Fibroblast of villous mesenchyme (primary cell): ENCODE measurements around the gene CREB3L1. TPM values are rescaled to one million over a fixed set of nuclear protein-coding genes. Genes with fewer than 3 reads are reported as not detected.

Experiments
- DNase-seq: peaks from one replicate; pipeline ENCODE4 v3.0.0-alpha.2; 2010; ENCODE audit warnings: low read depth
- H3K4me3 ChIP-seq: 2 replicates; pipeline ENCODE4 v1.5.1; 2011; ENCODE audit warnings: low read depth, mild to moderate bottlenecking, low read length
- CTCF ChIP-seq: IDR thresholded peaks from 2 replicates; pipeline ENCODE4 v1.5.1; 2012; ENCODE audit warnings: low read depth, mild to moderate bottlenecking, low read length; ENCODE audit not compliant: insufficient read depth
- total RNA-seq: library from RNA; depleted of rRNA; stranded (reverse); fragments of >200 nt; gene quantifications from 2 replicates; pipeline ENCODE4 v1.2.3, GENCODE V29; 2012

CREB3L1 gene
- total RNA-seq, 1 donor: 40.6 TPM

GRCh38 chr11:46367916-46368267, 90.4 kb downstream of the CREB3L1 start:
- no peak for TF ChIP-seq CTCF
- DNase-seq: no peak
- no peak overlapping the region for H3K4me3 ChIP-seq

GRCh38 chr11:46369458-46370152, 92.1 kb downstream of the CREB3L1 start:
- DNase-seq: peak; percentile 77
- peak; percentile 95 for TF ChIP-seq CTCF
- no peak overlapping the region for H3K4me3 ChIP-seq

GRCh38 chr11:46370253-46370652, 92.8 kb downstream of the CREB3L1 start:
- TF ChIP-seq CTCF: no peak
- DNase-seq: no peak

More at GRCh38 chr11:46370253-46370652, 92.8 kb downstream of the CREB3L1 start:
- no peak overlapping the region for H3K4me3 ChIP-seq

Other genes with a start within 250 kb of the CREB3L1 start
- 12.9 and 15.5 TPM in 2 replicates for gene PHF21A, start 156.2 kb upstream of the CREB3L1 start, total RNA-seq
- gene DGKZ, start 69.8 kb downstream of the CREB3L1 start, total RNA-seq: 50.1 and 63.1 TPM in 2 replicates
- gene MDK, start 104.0 kb downstream of the CREB3L1 start, total RNA-seq: 11.7 and 30.0 TPM in 2 replicates
- under 0.01 TPM in 1 of 2 replicates, not detected in the other for gene CHRM4, start 114.1 kb downstream of the CREB3L1 start, total RNA-seq